OCI-LY3 (cell line): ENCODE results near the gene TFF3.
"Not testable (repeated sequence)": the region's sequence is repeated elsewhere in the genome, so short reads cannot be mapped to it uniquely, and the experiment has no call there.

ENCODE experiments used
- H2AFZ ChIP-seq: fragments of 200-600, 300-600 bp; shearing (Covaris generic); 2 replicates; pipeline ENCODE4 v1.6.0; 2014; ENCODE audit warnings: antibody characterized with exemption, low read depth, low read length
- H3K27ac ChIP-seq: fragments of 200-600, 300-600 bp; sonication (generic); 2 replicates; pipeline ENCODE4 v1.5.1; 2014; ENCODE audit warnings: mild to moderate bottlenecking, low read length, moderate library complexity, mixed read lengths
- H3K27me3 ChIP-seq: fragments of 200-600, 300-600 bp; sonication (generic); 2 replicates; pipeline ENCODE4 v1.6.1; 2014; ENCODE audit warnings: low read depth, low read length, mixed read lengths
- H3K36me3 ChIP-seq: fragments of 200-600, 300-600 bp; sonication (generic); replicated peaks from 2 replicates; pipeline ENCODE3; 2014; ENCODE audit warnings: low read depth, low read length, mixed read lengths
- H3K4me1 ChIP-seq: fragments of 300-600, 200-600 bp; sonication (generic); 2 replicates; pipeline ENCODE4 v1.6.1; 2014; ENCODE audit warnings: low read length, mixed read lengths
- H3K4me2 ChIP-seq: fragments of 200-600, 300-600 bp; sonication (generic); 2 replicates; pipeline ENCODE4 v1.6.1; 2014; ENCODE audit warnings: low read length, mixed read lengths
- H3K4me3 ChIP-seq: fragments of 300-600, 200-600 bp; sonication (generic); 2 replicates; pipeline ENCODE4 v1.5.1; 2014; ENCODE audit warnings: antibody characterized with exemption, mild to moderate bottlenecking, low read length, moderate library complexity
- H3K79me2 ChIP-seq: fragments of 300-600, 200-600 bp; shearing (Covaris generic); 2 replicates; pipeline ENCODE4 v1.6.1; 2014; ENCODE audit warnings: mild to moderate bottlenecking, low read length, mixed read lengths
- H3K9ac ChIP-seq: fragments of 300-600, 200-600 bp; shearing (Covaris generic); 2 replicates; pipeline ENCODE4 v1.6.0; 2014; ENCODE audit warnings: mild to moderate bottlenecking, low read length, moderate library complexity
- H3K9me3 ChIP-seq: fragments of 200-600, 300-600 bp; shearing (Covaris generic); 2 replicates; pipeline ENCODE4 v1.6.1; 2014; ENCODE audit warnings: low read length, mixed read lengths; ENCODE audit not compliant: insufficient read depth
- H4K20me1 ChIP-seq: fragments of 200-600, 300-600 bp; sonication (generic); 2 replicates; pipeline ENCODE4 v1.6.1; 2016; ENCODE audit warnings: low read length, mixed read lengths; ENCODE audit not compliant: insufficient read depth
- CTCF ChIP-seq: fragments of 200-600, 300-600 bp; sonication (generic); IDR thresholded peaks from 2 replicates; pipeline ENCODE4 v1.5.1; 2014; ENCODE audit warnings: antibody characterized with exemption, low read length, low read depth
- EZH2phosphoT487 ChIP-seq: fragments of 200-600 bp; shearing (Covaris generic); IDR thresholded peaks from 2 replicates; pipeline ENCODE4 v1.6.1; 2018; ENCODE audit warnings: antibody characterized with exemption, mixed run types, low read depth

The TFF3 gene

DNA sequence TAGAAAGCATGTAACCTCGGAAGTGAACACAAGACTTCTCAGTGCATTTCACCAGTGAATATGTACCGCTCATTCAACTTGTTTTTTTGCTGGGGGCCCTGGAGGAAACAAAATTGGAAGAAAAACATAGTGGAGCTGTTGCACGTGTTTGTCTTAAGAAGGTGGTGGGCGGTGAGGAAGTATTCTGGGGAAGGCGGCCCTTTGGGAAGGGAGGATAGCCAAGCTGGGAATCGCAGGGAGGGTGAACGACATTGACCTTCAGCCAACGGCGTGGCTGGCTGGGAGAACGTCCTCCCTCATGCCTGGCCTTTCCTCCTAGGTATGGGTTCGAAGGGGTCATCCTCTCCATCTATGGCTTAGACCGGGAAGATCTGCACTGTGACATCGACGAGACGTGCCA lies 19.4 kb downstream of the TFF3 start:
- TF ChIP-seq EZH2phosphoT487 (no peak), CTCF (no peak)
- H3K4me3 ChIP-seq: no peak overlapping the region
- H3K4me1 ChIP-seq: no peaks in the 10 kb centered on the region
- no peak overlapping the region for H3K4me2 ChIP-seq
- H2AFZ ChIP-seq: no peak overlapping the region
- no peak overlapping the region for H3K27ac ChIP-seq
- peaks cover 20% of the 10 kb centered on the region for H3K27me3 ChIP-seq
- no peak overlapping the region for H3K9ac ChIP-seq
- H3K79me2 ChIP-seq: no peaks in the 10 kb centered on the region
- no peaks in the 10 kb centered on the region for H3K36me3 ChIP-seq
- no peaks in the 10 kb centered on the region for H3K9me3 ChIP-seq
- no peaks in the 10 kb centered on the region for H4K20me1 ChIP-seq

- Histone ChIP-seq H3K79me2 (no peaks in the 10 kb centered on the region), H3K9ac (no peak overlapping the region), H3K4me2 (no peak overlapping the region), H3K27ac (no peak overlapping the region), H3K27me3 (peaks cover 20% of the 10 kb centered on the region), H3K9me3 (no peaks in the 10 kb centered on the region), H4K20me1 (no peaks in the 10 kb centered on the region), H3K36me3 (no peaks in the 10 kb centered on the region), H3K4me1 (no peaks in the 10 kb centered on the region), H3K4me3 (no peak overlapping the region), H2AFZ (no peak overlapping the region)
- TF ChIP-seq CTCF: no peak
- TF ChIP-seq EZH2phosphoT487: no peak
Observed at GRCh38 chr21:42294273-42294880, 20.8 kb downstream of the TFF3 start.

DNA sequence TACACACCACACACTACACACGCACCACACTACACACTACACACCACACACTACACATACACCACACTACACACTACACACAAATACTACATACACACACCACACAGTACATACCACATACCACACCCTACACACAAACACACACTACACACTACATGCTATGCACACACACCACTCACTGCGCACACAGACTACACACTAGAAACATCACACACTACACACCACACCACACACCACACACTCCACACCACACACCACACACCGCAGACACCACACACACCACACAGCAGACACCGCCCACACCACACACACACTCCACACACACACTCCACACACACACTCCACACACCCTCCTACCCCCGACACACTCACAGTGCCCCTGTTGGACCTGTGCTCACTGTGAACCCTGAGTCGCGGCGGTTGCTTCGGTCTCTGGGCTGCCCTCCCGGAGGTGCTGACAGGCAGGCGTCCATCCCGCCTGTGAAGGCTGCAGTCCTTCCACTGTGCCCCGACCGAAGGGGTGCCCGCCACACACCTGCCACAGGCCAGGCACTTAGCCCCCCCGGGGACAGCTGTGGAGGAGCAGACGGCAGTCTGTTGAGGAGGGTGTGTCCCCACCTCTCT lies 21.4 kb downstream of the TFF3 start:
- H4K20me1 ChIP-seq: no peaks in the 10 kb centered on the region
- H3K79me2 ChIP-seq: no peaks in the 10 kb centered on the region
- peaks cover 15% of the 10 kb centered on the region for H3K27me3 ChIP-seq
- H2AFZ ChIP-seq: no peak overlapping the region
- H3K36me3 ChIP-seq: no peaks in the 10 kb centered on the region
- H3K4me3 ChIP-seq: no peak overlapping the region
- no peak overlapping the region for H3K27ac ChIP-seq
- H3K9me3 ChIP-seq: no peaks in the 10 kb centered on the region
- TF ChIP-seq EZH2phosphoT487: no peak
- no peak for TF ChIP-seq CTCF
- H3K9ac ChIP-seq: no peak overlapping the region
- peaks cover 1% of the 10 kb centered on the region; the same call in 1 of the 2 replicates for H3K4me1 ChIP-seq
- H3K4me2 ChIP-seq: no peak overlapping the region

- Histone ChIP-seq H3K27me3 (peaks cover 13% of the 10 kb centered on the region), H3K4me1 (peaks cover 13% of the 10 kb centered on the region)
- H3K4me3 ChIP-seq, H3K4me2 ChIP-seq, H2AFZ ChIP-seq, H3K79me2 ChIP-seq, H3K36me3 ChIP-seq, H4K20me1 ChIP-seq, H3K27ac ChIP-seq, H3K9ac ChIP-seq, H3K9me3 ChIP-seq: not testable (repeated sequence)
Observed at GRCh38 chr21:42292563-42293142, 22.6 kb downstream of the TFF3 start.
